B cell (primary cell): ENCODE data around the gene KEAP1.

Experiments
- CTCF ChIP-seq: fragments of 200-600 bp; IDR thresholded peaks from one replicate; pipeline ENCODE4 v1.8.0; 2022; ENCODE audit warnings: antibody characterized with exemption, mild to moderate bottlenecking
- EZH2 ChIP-seq: IDR thresholded peaks from 2 replicates; pipeline ENCODE4 v1.6.1; 2012; ENCODE audit warnings: borderline replicate concordance, low read depth, mild to moderate bottlenecking, moderate library complexity, low read length; ENCODE audit not compliant: insufficient read depth, poor library complexity, severe bottlenecking

- TF ChIP-seq CTCF: no peak
- TF ChIP-seq EZH2: no peak
Measured at GRCh38 chr19:10538204-10538983, 35.2 kb upstream of the KEAP1 start.
